Tibial artery (tissue), 4 donors: ENCODE data around the gene KDM5B.
"Not testable (repeated sequence)": the region's sequence is repeated elsewhere in the genome, so short reads cannot be mapped to it uniquely, and the experiment has no call there.

Source experiments
- DNase-seq, 2 donors: peaks; one replicate each; pipeline ENCODE4 v3.0.0-alpha.2; 2019
- H3K27ac ChIP-seq, 2 donors: fragments of 200-600 bp; sonication (generic) in 1 of 2; 1 replicate in 1 of 2; 2 replicates in 1 of 2; pipeline ENCODE4 v1.5.1; 2018 to 2019; ENCODE audit warnings: mild to moderate bottlenecking in 1 of 2
- H3K27me3 ChIP-seq, 2 donors: fragments of 200-600 bp; sonication (generic) in 1 of 2; one replicate each; pipeline versions ENCODE4 v1.5.1 to v1.6.0; 2016 to 2019
- H3K36me3 ChIP-seq, 3 donors: fragments of 200-600 bp; sonication (generic) in 2 of 3; one replicate each; pipeline ENCODE4 v1.5.1; 2016 to 2019; ENCODE audit warnings: mild to moderate bottlenecking in 2 of 3
- H3K4me1 ChIP-seq, 4 donors: fragments of 200-600 bp; sonication (generic) in 2 of 4; 1 replicate in 3 of 4; 2 replicates in 1 of 4; pipeline ENCODE4 v1.5.1; 2016 to 2019
- H3K4me3 ChIP-seq, 2 donors: fragments of 200-600 bp; sonication (generic) in 1 of 2; 1 replicate in 1 of 2; 2 replicates in 1 of 2; pipeline ENCODE4 v1.5.1; 2018 to 2019; ENCODE audit warnings: mild to moderate bottlenecking in 2 of 2
- H3K9me3 ChIP-seq, 3 donors: fragments of 200-600 bp; sonication (generic) in 1 of 3; one replicate each; pipeline ENCODE4 v1.5.1; 2016 to 2019
- CTCF ChIP-seq, 2 experiments: fragments of 200-600 bp in 1 of 2; fragments of 450-650 bp in 1 of 2; IDR thresholded peaks; one replicate each; pipeline ENCODE4 v1.5.1; 2017 to 2019; ENCODE audit warnings: antibody characterized with exemption in 2 of 2, mild to moderate bottlenecking in 1 of 2, moderate library complexity in 1 of 2
- intact Hi-C: fragments of 100-400 bp; cut with DNase I; formaldehyde crosslinking; loops from one replicate; pipeline ENCODE4 v1.15.0; 2023; ENCODE audit warnings: low total_unique reads

KDM5B gene

GRCh38 chr1:202752774-202753173 lies 55.4 kb downstream of the KDM5B start:
- Histone ChIP-seq H3K36me3 (peaks cover 48 to 91% (median 85%) of the 10 kb centered on the region in 3 donors), H3K4me3 (no peak overlapping the region), H3K9me3 (no peaks in the 10 kb centered on the region), H3K27me3 (no peaks in the 10 kb centered on the region), H3K27ac (no peak overlapping the region), H3K4me1 (no peaks in the 10 kb centered on the region)
- no peak for TF ChIP-seq CTCF (IDR thresholded peaks at IDR 0.05)
- DNase-seq: no peak
- intact Hi-C loops: no loop called here

- intact Hi-C loops: no loop called here
- no peak for TF ChIP-seq CTCF (IDR thresholded peaks at IDR 0.05)
- no peak overlapping the region for H3K27ac ChIP-seq
- H3K4me3 ChIP-seq: no peak overlapping the region
- H3K4me1 ChIP-seq: no peaks in the 10 kb centered on the region
- H3K9me3 ChIP-seq: no peaks in the 10 kb centered on the region
- H3K36me3 ChIP-seq: peaks cover 33 to 81% (median 73%) of the 10 kb centered on the region in 3 donors
- DNase-seq: no peak
- no peaks in the 10 kb centered on the region for H3K27me3 ChIP-seq
Observed at GRCh38 chr1:202750761-202751160, 57.5 kb downstream of the KDM5B start.

DNA sequence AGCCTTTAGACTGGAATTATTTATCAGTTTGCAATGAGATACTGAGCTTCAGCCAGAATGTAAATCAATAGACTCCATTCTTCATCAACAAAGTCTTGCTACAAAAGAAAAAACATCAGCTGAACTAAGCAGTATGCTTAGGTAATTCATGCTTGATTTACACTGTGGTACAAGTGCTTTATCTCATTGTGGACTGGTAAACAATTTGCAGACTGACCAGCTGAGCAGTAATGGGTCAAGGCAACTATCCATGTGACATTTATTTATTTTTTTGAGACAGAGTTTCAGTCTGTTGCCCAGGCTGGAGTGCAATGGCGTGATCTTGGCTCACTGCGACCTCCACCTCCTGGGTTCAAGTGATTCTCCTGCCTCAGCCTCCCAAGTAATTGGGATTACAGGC lies 58.2 kb downstream of the KDM5B start:
- H3K4me3 ChIP-seq: no peak overlapping the region
- no peaks in the 10 kb centered on the region for H3K27me3 ChIP-seq
- H3K9me3 ChIP-seq: no peaks in the 10 kb centered on the region
- no peak for DNase-seq
- H3K4me1 ChIP-seq: no peaks in the 10 kb centered on the region
- peaks cover 31 to 81% (median 73%) of the 10 kb centered on the region in 3 donors for H3K36me3 ChIP-seq
- no peak for TF ChIP-seq CTCF (IDR thresholded peaks at IDR 0.05)
- H3K27ac ChIP-seq: no peak overlapping the region
- intact Hi-C loops: no loop called here

DNA sequence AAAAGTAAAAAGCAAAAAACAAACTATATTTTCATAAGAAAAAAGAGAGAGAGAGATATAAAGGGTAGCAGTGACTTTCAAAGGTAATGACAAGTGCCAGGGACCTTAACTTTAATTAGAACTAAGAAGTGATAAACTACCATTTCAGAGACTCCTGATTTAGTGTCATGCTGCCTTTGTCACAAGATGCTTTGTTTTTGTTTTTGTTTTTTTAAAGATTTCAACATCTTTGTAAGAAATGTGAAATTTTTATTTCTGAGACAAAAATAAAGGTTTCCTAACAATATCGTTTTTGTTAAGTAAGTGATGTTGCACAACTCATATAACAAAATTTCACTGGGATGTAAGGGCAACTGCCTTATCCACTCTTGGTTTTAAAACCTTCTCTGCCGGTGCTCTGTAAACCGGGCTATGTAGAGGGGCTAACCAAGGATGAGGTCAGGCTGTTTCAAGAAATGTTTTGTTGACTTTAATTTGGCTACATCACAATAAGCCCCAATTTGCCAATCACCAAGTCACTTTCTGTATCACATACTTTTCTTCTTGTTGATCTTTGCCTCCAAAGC lies 62.8 kb downstream of the KDM5B start:
- no peak for TF ChIP-seq CTCF (IDR thresholded peaks at IDR 0.05)
- Histone ChIP-seq H3K4me1 (no peaks in the 10 kb centered on the region), H3K9me3 (no peaks in the 10 kb centered on the region), H3K36me3 (peaks cover 55 to 85% (median 79%) of the 10 kb centered on the region in 3 donors), H3K27ac (no peak overlapping the region), H3K4me3 (no peak overlapping the region), H3K27me3 (no peaks in the 10 kb centered on the region)
- intact Hi-C loops: no loop called here
- no peak for DNase-seq

- H3K27ac ChIP-seq, intact Hi-C loops, H3K27me3 ChIP-seq, H3K4me1 ChIP-seq, H3K9me3 ChIP-seq, H3K4me3 ChIP-seq, DNase-seq: not testable (repeated sequence)
- peaks cover 56 to 85% (median 78%) of the 10 kb centered on the region in 3 donors for H3K36me3 ChIP-seq
Observed at GRCh38 chr1:202744770-202745169, 63.5 kb downstream of the KDM5B start.

- no peaks in the 10 kb centered on the region for H3K27me3 ChIP-seq
- TF ChIP-seq CTCF (IDR thresholded peaks at IDR 0.05): no peak
- DNase-seq: no peak
- H3K27ac ChIP-seq: no peak overlapping the region
- no peaks in the 10 kb centered on the region for H3K4me1 ChIP-seq
- H3K4me3 ChIP-seq: no peak overlapping the region
- peaks cover 48 to 76% (median 62%) of the 10 kb centered on the region in 3 donors for H3K36me3 ChIP-seq
- no peaks in the 10 kb centered on the region for H3K9me3 ChIP-seq
- intact Hi-C loops: no loop called here
Observed at GRCh38 chr1:202742496-202742895, 65.7 kb downstream of the KDM5B start.
